ENCODE measurements around the gene ECM2.

- no peak for TF ChIP-seq CTCF (IDR thresholded peaks at IDR 0.05; ENCODE audit: borderline replicate concordance, extremely low read depth, low read length, poor library complexity, severe bottlenecking)
- TF ChIP-seq EZH2 (IDR thresholded peaks at IDR 0.05; ENCODE audit: borderline replicate concordance, low read depth, low read length, severe bottlenecking), result no peak
These were observed 56.4 kb downstream of the ECM2 start for GRCh38 chr9:92479346-92479745.
